NCI-H1092 (cell line): ENCODE measurements around the gene PIK3R1.

Experiments used
- DNase-seq: peaks from one replicate; lab custom pipeline; 2025; lab: John Stamatoyannopoulos, UW

PIK3R1 gene

GRCh38 chr5:68298479-68298878 lies 82.9 kb downstream of the PIK3R1 start:
- DNase-seq: no peak

- no peak for DNase-seq
These were observed 83.5 kb downstream of the PIK3R1 start for GRCh38 chr5:68299105-68299504.

GRCh38 chr5:68299575-68299974 lies 84.0 kb downstream of the PIK3R1 start:
- no peak for DNase-seq

- DNase-seq: no peak
These were observed 87.6 kb downstream of the PIK3R1 start for GRCh38 chr5:68303038-68303738.

GRCh38 chr5:68303754-68304420 lies 88.3 kb downstream of the PIK3R1 start:
- DNase-seq: no peak

GRCh38 chr5:68304421-68305052 lies 89.0 kb downstream of the PIK3R1 start:
- no peak for DNase-seq

GRCh38 chr5:68305223-68305870 lies 89.8 kb downstream of the PIK3R1 start:
- DNase-seq: no peak

- no peak for DNase-seq
These were observed 90.9 kb downstream of the PIK3R1 start for GRCh38 chr5:68306361-68307014.

- DNase-seq: no peak
These were observed 97.8 kb downstream of the PIK3R1 start for GRCh38 chr5:68313336-68313735.

- no peak for DNase-seq
These were observed 98.9 kb downstream of the PIK3R1 start for GRCh38 chr5:68314465-68314864.

- DNase-seq: no peak
These were observed 100.2 kb downstream of the PIK3R1 start for GRCh38 chr5:68315679-68316271.

- no peak for DNase-seq
These were observed 100.9 kb downstream of the PIK3R1 start for GRCh38 chr5:68316469-68316868.

- DNase-seq: no peak
These were observed 102.1 kb downstream of the PIK3R1 start for GRCh38 chr5:68317646-68318045.

- DNase-seq: no peak
These were observed 103.6 kb downstream of the PIK3R1 start for GRCh38 chr5:68318955-68319705.

- no peak for DNase-seq
These were observed 104.3 kb downstream of the PIK3R1 start for GRCh38 chr5:68319706-68320412.

GRCh38 chr5:68320413-68320986 lies 104.9 kb downstream of the PIK3R1 start:
- no peak for DNase-seq

GRCh38 chr5:68325065-68325580 lies 109.6 kb downstream of the PIK3R1 start:
- DNase-seq: no peak

GRCh38 chr5:68329554-68330255 lies 114.1 kb downstream of the PIK3R1 start:
- no peak for DNase-seq

GRCh38 chr5:68330574-68330973 lies 115.0 kb downstream of the PIK3R1 start:
- no peak for DNase-seq
